Activated T-cell treated with anti-CD3 and anti-CD28 coated beads, Interleukin-2, amount 50 U/mL, for 72 hours (primary cell): ENCODE measurements around the gene AP1G2. TPM values are rescaled to one million over a fixed set of nuclear protein-coding genes. Genes with fewer than 3 reads are reported as not detected.
"Not testable (repeated sequence)": the region's sequence is repeated elsewhere in the genome, so short reads cannot be mapped to it uniquely, and the experiment has no call there.

Experiments
- ATAC-seq, 2 donors: fragments of 150-1000 bp; cut with Tn5 transposase; replicated peaks in 1 of 2; 2 replicates each; pipeline ENCODE4 v1.10.0; 2021; ENCODE audit warnings: moderate library complexity in 2 of 2, mild to moderate bottlenecking in 1 of 2
- DNase-seq, 2 donors: peaks; one replicate each; pipeline ENCODE4 v3.0.0; 2021 to 2022; ENCODE audit warnings: mixed read lengths in 1 of 2
- H3K27ac Mint-ChIP-seq: one replicate; pipeline ENCODE4 v1.8.0; 2022; ENCODE audit warnings: mild to moderate bottlenecking, moderate library complexity, mixed read lengths
- H3K27me3 Mint-ChIP-seq: one replicate; pipeline ENCODE4 v1.8.0; 2022; ENCODE audit warnings: low read depth, mixed read lengths
- H3K36me3 Mint-ChIP-seq, 2 donors: one replicate each; pipeline ENCODE4 v1.8.0; 2022; ENCODE audit warnings: mixed read lengths in 2 of 2, mild to moderate bottlenecking in 1 of 2; ENCODE audit not compliant: insufficient read depth in 2 of 2
- H3K4me1 Mint-ChIP-seq: one replicate; pipeline ENCODE4 v1.8.0; 2022; ENCODE audit warnings: low read depth, mixed read lengths
- H3K4me3 Mint-ChIP-seq, 2 donors: one replicate each; pipeline ENCODE4 v1.8.0; 2022; ENCODE audit warnings: mild to moderate bottlenecking in 2 of 2, mixed read lengths in 2 of 2, moderate library complexity in 2 of 2
- H3K9me3 Mint-ChIP-seq, 2 donors: one replicate each; pipeline ENCODE4 v1.8.0; 2022; ENCODE audit warnings: mixed read lengths in 2 of 2
- total RNA-seq, 2 donors: library from RNA; stranded (reverse); gene quantifications; one replicate each; pipeline ENCODE4 v1.2.3, GENCODE V29; 2022

Gene AP1G2
- total RNA-seq, 2 donors from 2014 or later, result 211 to 233 TPM

- ATAC-seq (peak; percentile 94 to 95), DNase-seq (peak; percentile 42 to 53)
- H3K27ac Mint-ChIP-seq, result peak overlapping the region; percentile 62
- H3K27me3 Mint-ChIP-seq, result no peaks in the 10 kb centered on the region
- H3K4me3 Mint-ChIP-seq, result peak overlapping the region; percentile 26 to 35
- peaks cover 47% of the 10 kb centered on the region for H3K4me1 Mint-ChIP-seq
- H3K9me3 Mint-ChIP-seq, result peaks cover 4 to 7% of the 10 kb centered on the region in 2 donors
- peaks cover 3 to 5% of the 10 kb centered on the region in 2 donors for H3K36me3 Mint-ChIP-seq
Observed at GRCh38 chr14:23605931-23606585, 38.5 kb upstream of the AP1G2 start.

GRCh38 chr14:23604675-23605170, 37.1 kb upstream of the AP1G2 start:
- Mint-ChIP-seq H3K4me1 (peaks cover 34% of the 10 kb centered on the region), H3K4me3 (no peak overlapping the region), H3K36me3 (peaks cover 3 to 7% of the 10 kb centered on the region in 2 donors), H3K9me3 (peaks cover 4 to 7% of the 10 kb centered on the region in 2 donors), H3K27ac (no peak overlapping the region), H3K27me3 (no peaks in the 10 kb centered on the region)
- DNase-seq, result no peak
- no peak for ATAC-seq

GRCh38 chr14:23604148-23604547, 36.6 kb upstream of the AP1G2 start:
- H3K36me3 Mint-ChIP-seq, result peaks cover 3 to 8% of the 10 kb centered on the region in 2 donors
- H3K9me3 Mint-ChIP-seq, result peaks cover 4 to 7% of the 10 kb centered on the region in 2 donors
- no peak overlapping the region for H3K27ac Mint-ChIP-seq
- ATAC-seq (no peak), DNase-seq (no peak)
- H3K4me1 Mint-ChIP-seq, result peaks cover 28% of the 10 kb centered on the region
- H3K4me3 Mint-ChIP-seq, result no peak overlapping the region
- H3K27me3 Mint-ChIP-seq, result no peaks in the 10 kb centered on the region

GRCh38 chr14:23603103-23603502, 35.5 kb upstream of the AP1G2 start:
- ATAC-seq, result no peak
- Mint-ChIP-seq H3K27me3 (no peaks in the 10 kb centered on the region), H3K36me3 (peaks cover 0 to 4% of the 10 kb centered on the region in 2 donors), H3K4me3 (no peak overlapping the region), H3K27ac (no peak overlapping the region), H3K4me1 (peaks cover 22% of the 10 kb centered on the region), H3K9me3 (peaks cover 0 to 2% of the 10 kb centered on the region in 2 donors)
- no peak for DNase-seq

GRCh38 chr14:23602181-23603095, 34.8 kb upstream of the AP1G2 start:
- no peak overlapping the region for H3K27ac Mint-ChIP-seq
- H3K9me3 Mint-ChIP-seq, result peaks cover 0 to 2% of the 10 kb centered on the region in 2 donors
- H3K27me3 Mint-ChIP-seq, result no peaks in the 10 kb centered on the region
- peaks cover 0 to 4% of the 10 kb centered on the region in 2 donors for H3K36me3 Mint-ChIP-seq
- DNase-seq (no peak), ATAC-seq (no peak)
- H3K4me3 Mint-ChIP-seq, result no peak overlapping the region
- H3K4me1 Mint-ChIP-seq, result peaks cover 22% of the 10 kb centered on the region

GRCh38 chr14:23601845-23602180, 34.2 kb upstream of the AP1G2 start:
- no peak for DNase-seq
- H3K4me3 Mint-ChIP-seq, result no peak overlapping the region
- H3K27ac Mint-ChIP-seq, result no peak overlapping the region
- no peaks in the 10 kb centered on the region for H3K27me3 Mint-ChIP-seq
- peaks cover 0 to 4% of the 10 kb centered on the region in 2 donors for H3K36me3 Mint-ChIP-seq
- H3K9me3 Mint-ChIP-seq, result peaks cover 0 to 2% of the 10 kb centered on the region in 2 donors
- H3K4me1 Mint-ChIP-seq, result peaks cover 15% of the 10 kb centered on the region
- no peak for ATAC-seq

GRCh38 chr14:23601424-23601823, 33.8 kb upstream of the AP1G2 start:
- Mint-ChIP-seq H3K4me1 (peaks cover 11% of the 10 kb centered on the region), H3K36me3 (peaks cover 0 to 4% of the 10 kb centered on the region in 2 donors), H3K4me3 (no peak overlapping the region), H3K27ac (no peak overlapping the region), H3K9me3 (peaks cover 0 to 2% of the 10 kb centered on the region in 2 donors), H3K27me3 (no peaks in the 10 kb centered on the region)
- DNase-seq (no peak), ATAC-seq (no peak)

- Mint-ChIP-seq H3K4me3 (no peak overlapping the region), H3K27ac (no peak overlapping the region), H3K4me1 (peaks cover 5% of the 10 kb centered on the region)
Observed at GRCh38 chr14:23600806-23601205, 33.2 kb upstream of the AP1G2 start.

GRCh38 chr14:23600322-23600707, 32.7 kb upstream of the AP1G2 start:
- ATAC-seq (no peak), DNase-seq (no peak)
- H3K4me3 Mint-ChIP-seq, result no peak overlapping the region
- H3K36me3 Mint-ChIP-seq, result peaks cover 0 to 4% of the 10 kb centered on the region in 2 donors
- no peak overlapping the region for H3K27ac Mint-ChIP-seq
- H3K27me3 Mint-ChIP-seq, result no peaks in the 10 kb centered on the region
- peaks cover 0 to 2% of the 10 kb centered on the region in 2 donors for H3K9me3 Mint-ChIP-seq
- H3K4me1 Mint-ChIP-seq, result peaks cover under 1% of the 10 kb centered on the region

More at GRCh38 chr14:23600806-23601205, 33.2 kb upstream of the AP1G2 start:
- H3K27me3 Mint-ChIP-seq, result no peaks in the 10 kb centered on the region
- H3K9me3 Mint-ChIP-seq, result peaks cover 0 to 2% of the 10 kb centered on the region in 2 donors
- peaks cover 0 to 4% of the 10 kb centered on the region in 2 donors for H3K36me3 Mint-ChIP-seq
- DNase-seq, result no peak
- no peak for ATAC-seq

- H3K9me3 Mint-ChIP-seq, H3K36me3 Mint-ChIP-seq, H3K4me3 Mint-ChIP-seq, H3K27me3 Mint-ChIP-seq, DNase-seq, H3K4me1 Mint-ChIP-seq, H3K27ac Mint-ChIP-seq, ATAC-seq: not testable (repeated sequence)
Observed at GRCh38 chr14:23594191-23594590, 26.6 kb upstream of the AP1G2 start.

GRCh38 chr14:23590198-23590597, 22.6 kb upstream of the AP1G2 start:
- Mint-ChIP-seq H3K27me3 (peaks cover 14% of the 10 kb centered on the region), H3K9me3 (no peaks in the 10 kb centered on the region), H3K4me1 (peaks cover 7% of the 10 kb centered on the region), H3K4me3 (no peak overlapping the region), H3K36me3 (no peaks in the 10 kb centered on the region), H3K27ac (no peak overlapping the region)
- ATAC-seq, result no peak
- DNase-seq, result no peak

- DNase-seq, result no peak
- no peaks in the 10 kb centered on the region for H3K36me3 Mint-ChIP-seq
- H3K4me1 Mint-ChIP-seq, result peaks cover 7% of the 10 kb centered on the region
- no peaks in the 10 kb centered on the region for H3K9me3 Mint-ChIP-seq
- H3K27ac Mint-ChIP-seq, result no peak overlapping the region
- H3K4me3 Mint-ChIP-seq, result no peak overlapping the region
- ATAC-seq, result no peak
- H3K27me3 Mint-ChIP-seq, result peaks cover 14% of the 10 kb centered on the region
Observed at GRCh38 chr14:23589606-23590005, 22.0 kb upstream of the AP1G2 start.

GRCh38 chr14:23588884-23589598, 21.4 kb upstream of the AP1G2 start:
- Mint-ChIP-seq H3K9me3 (no peaks in the 10 kb centered on the region), H3K4me3 (no peak overlapping the region), H3K27ac (no peak overlapping the region), H3K36me3 (no peaks in the 10 kb centered on the region), H3K4me1 (peaks cover 7% of the 10 kb centered on the region), H3K27me3 (peaks cover 18% of the 10 kb centered on the region)
- ATAC-seq, result peak; percentile 100
- peak; percentile 87 for DNase-seq
